ENCODE results near the gene SCLY.

GRCh38 chr2:238128534-238129001, 67.8 kb downstream of the SCLY start:
- TF ChIP-seq SP2 (IDR thresholded peaks at IDR 0.05; ENCODE audit: low read length) (no peak), CTCF (IDR thresholded peaks at IDR 0.05; ENCODE audit: control extremely low read depth in 1 of 3, insufficient read depth in 1 of 3, low read depth in 1 of 3, low read length in 3 of 3) (no peak), ASH2L (IDR thresholded peaks at IDR 0.05; ENCODE audit: low read length) (no peak), POLR2AphosphoS5 (IDR thresholded peaks at IDR 0.05; ENCODE audit: low read depth, low read length) (no peak), POLR2A (IDR thresholded peaks at IDR 0.05; ENCODE audit: control extremely low read depth in 1 of 2, low read depth in 2 of 2, low read length in 2 of 2) (no peak), FOSL1 (IDR thresholded peaks at IDR 0.05; ENCODE audit: insufficient read depth, low read depth, low read length) (no peak), SIX5 (IDR thresholded peaks at IDR 0.05; ENCODE audit: low read depth, low read length) (no peak)
